Left renal pelvis (tissue), 4 donors: Measurements from ENCODE around the gene CASZ1. TPM values are rescaled to one million over a fixed set of nuclear protein-coding genes. Genes with fewer than 3 reads are reported as not detected.

Experiments used
- DNase-seq, 4 donors: peaks; one replicate each; pipeline ENCODE4 v3.0.0-alpha.2; 2013; ENCODE audit warnings: low read depth in 4 of 4, low spot score in 3 of 4
- polyA plus RNA-seq, 4 donors: library from polyadenylated mRNA; unstranded; fragments of 120-200 nt; gene quantifications; one replicate each; pipeline ENCODE4 v1.2.1, GENCODE V29; 2013; ENCODE audit not compliant: insufficient read length in 4 of 4

CASZ1 gene
- polyA plus RNA-seq, 4 donors: 3.8 to 25.2 (median 18.5) TPM

- DNase-seq: no peak
Measured at GRCh38 chr1:10800778-10801177, 4.3 kb upstream of the CASZ1 start.

GRCh38 chr1:10799726-10800125 is 3.3 kb upstream of the CASZ1 start:
- no peak for DNase-seq

- no peak for DNase-seq
Measured at GRCh38 chr1:10795276-10796021, 997 bp downstream of the CASZ1 start.

- no peak for DNase-seq
Measured at GRCh38 chr1:10794724-10795275, 1.6 kb downstream of the CASZ1 start.

- no peak for DNase-seq
Measured at GRCh38 chr1:10793129-10793651, 3.3 kb downstream of the CASZ1 start.

GRCh38 chr1:10791105-10791951 is 5.1 kb downstream of the CASZ1 start:
- DNase-seq: no peak

GRCh38 chr1:10789803-10790702 is 6.4 kb downstream of the CASZ1 start:
- DNase-seq: no peak

GRCh38 chr1:10789047-10789791 is 7.2 kb downstream of the CASZ1 start:
- DNase-seq: no peak

- DNase-seq: no peak
Measured at GRCh38 chr1:10788592-10789006, 7.8 kb downstream of the CASZ1 start.

- no peak for DNase-seq
Measured at GRCh38 chr1:10787286-10787685, 9.2 kb downstream of the CASZ1 start.

GRCh38 chr1:10785728-10786638 is 10.5 kb downstream of the CASZ1 start:
- DNase-seq: no peak

- DNase-seq: no peak
Measured at GRCh38 chr1:10784998-10785727, 11.3 kb downstream of the CASZ1 start.

GRCh38 chr1:10782491-10783244 is 13.8 kb downstream of the CASZ1 start:
- DNase-seq: no peak

GRCh38 chr1:10781137-10781536 is 15.3 kb downstream of the CASZ1 start:
- no peak for DNase-seq

- DNase-seq: no peak
Measured at GRCh38 chr1:10779841-10780240, 16.6 kb downstream of the CASZ1 start.

GRCh38 chr1:10779201-10779600 is 17.2 kb downstream of the CASZ1 start:
- no peak for DNase-seq

GRCh38 chr1:10778640-10779039 is 17.8 kb downstream of the CASZ1 start:
- DNase-seq: no peak
